LoVo (cell line): ENCODE data around the gene GALNTL6.
A peak's percentile ranks its signal among the peaks of the same experiment; 100 is the strongest.

Source experiments
- DNase-seq: peaks from one replicate; pipeline ENCODE4 v3.0.0-alpha.2; 2016; ENCODE audit warnings: low spot score

The GALNTL6 gene

GRCh38 chr4:173074501-173074946 lies 1261.3 kb downstream of the GALNTL6 start:
- peak; percentile 22 for DNase-seq

DNA sequence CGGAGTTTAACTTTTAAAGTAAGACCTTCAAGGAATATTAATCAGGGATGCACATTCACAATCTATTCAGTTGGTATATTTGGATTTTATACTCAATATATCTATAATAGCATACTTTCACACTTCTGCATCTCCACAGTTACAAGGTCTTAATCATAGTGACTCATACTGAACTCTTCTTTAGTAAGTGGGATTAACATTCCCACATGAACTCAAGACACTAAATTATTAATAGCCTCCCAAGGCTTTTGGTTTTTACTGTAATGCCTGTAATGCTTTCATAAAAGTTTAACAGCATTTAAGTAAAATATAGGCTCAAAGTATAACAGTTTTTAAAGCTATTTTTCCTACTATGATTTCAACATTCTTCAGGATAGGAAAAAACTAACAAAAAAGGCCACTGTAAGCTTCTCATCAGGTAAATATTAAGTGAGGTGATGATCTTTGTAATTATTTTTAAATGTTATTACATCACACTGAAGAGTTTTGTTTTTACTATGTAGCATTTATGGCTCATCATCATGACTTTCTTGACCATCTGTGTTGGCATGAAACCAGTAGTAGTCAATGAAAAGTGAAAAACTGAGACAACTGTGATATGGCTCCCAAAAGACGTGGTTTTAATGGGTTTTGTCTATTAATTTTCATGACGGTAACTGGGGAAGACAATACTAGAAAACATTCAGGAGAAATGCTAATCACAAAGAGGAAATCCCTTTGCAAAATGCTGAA lies 1263.9 kb downstream of the GALNTL6 start:
- DNase-seq = no peak

DNA sequence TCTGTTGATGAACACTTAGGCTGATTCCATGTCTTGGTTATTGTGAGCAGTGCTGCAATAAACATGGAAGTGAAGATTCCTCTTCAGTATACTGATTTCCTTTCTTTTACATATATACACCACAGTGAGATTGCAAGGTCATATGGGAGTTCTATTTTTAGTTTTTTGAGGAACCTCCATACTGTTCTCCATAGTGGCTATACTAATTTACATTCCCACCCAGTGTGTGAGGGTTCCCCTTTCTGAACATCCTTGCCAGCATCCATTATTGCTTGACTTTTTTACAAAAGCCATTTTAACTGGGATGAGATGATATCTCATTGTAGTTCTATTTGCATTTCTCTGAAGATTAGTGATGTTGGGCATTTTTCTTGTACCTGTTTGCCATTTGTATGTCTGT lies 1274.9 kb downstream of the GALNTL6 start:
- DNase-seq = no peak
